ENCODE results near the gene TMEM135. TPM values are rescaled to one million over a fixed set of nuclear protein-coding genes. Genes with fewer than 3 reads are reported as not detected.
A peak's percentile ranks its signal among the peaks of the same experiment; 100 is the strongest.

Gene TMEM135
- polyA plus RNA-seq, 1 donor, result 13.7 TPM

DNA sequence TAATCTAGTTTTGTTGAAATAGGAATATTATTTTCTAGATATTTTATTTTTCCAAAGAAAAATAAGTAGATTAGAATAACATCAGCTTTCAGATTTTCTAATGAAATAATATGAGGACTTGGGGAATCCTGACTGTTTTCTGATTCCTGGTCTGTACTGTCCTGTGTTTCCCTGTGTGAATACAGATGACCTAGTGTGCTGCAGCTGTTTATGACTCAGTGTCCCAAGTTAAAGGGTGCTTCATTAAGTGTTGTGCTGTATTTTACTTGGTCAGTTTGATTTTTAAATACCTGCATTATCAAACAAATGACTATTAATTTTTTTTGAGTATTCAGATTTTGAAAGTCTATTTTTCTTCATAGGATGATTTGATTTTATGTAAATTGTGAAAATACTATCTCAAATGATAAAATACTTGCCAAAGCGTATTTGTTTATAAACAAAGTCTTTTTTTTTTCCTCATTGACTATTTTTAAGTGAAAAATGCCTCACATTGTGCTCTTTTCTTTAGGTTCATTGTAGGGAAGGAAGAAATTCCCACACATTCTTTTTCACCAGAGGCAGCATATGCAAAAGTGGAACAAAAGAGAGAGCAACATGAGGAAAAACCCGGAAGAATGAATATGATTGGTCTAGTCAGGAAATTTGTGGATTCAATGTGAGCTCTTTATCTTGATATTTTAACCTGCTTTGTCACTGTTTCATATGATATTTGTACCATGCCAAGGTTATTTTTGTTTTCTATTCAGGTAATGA lies 264.2 kb downstream of the TMEM135 start:
- no peak for DNase-seq (ENCODE audit: low read depth)

DNA sequence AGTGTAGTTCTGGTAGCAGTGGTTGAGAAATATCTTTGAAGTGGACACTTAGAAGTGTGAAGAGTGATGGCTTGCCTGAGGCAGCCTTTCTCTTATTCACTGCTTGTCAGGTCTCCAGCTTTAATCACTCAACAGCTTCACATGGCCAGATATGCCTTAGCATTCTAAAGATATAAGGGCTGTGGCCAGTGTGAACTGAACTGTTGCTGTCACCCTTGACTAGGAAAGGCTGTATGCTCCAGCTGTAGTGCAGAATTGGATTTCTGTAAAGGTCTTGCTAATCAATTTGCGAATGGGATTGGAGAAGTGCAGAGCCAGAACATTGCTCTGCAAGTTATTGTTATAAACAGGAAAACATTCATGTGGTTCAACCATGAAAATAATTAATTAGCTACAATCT lies 266.7 kb downstream of the TMEM135 start:
- DNase-seq (ENCODE audit: low read depth), result no peak

DNA sequence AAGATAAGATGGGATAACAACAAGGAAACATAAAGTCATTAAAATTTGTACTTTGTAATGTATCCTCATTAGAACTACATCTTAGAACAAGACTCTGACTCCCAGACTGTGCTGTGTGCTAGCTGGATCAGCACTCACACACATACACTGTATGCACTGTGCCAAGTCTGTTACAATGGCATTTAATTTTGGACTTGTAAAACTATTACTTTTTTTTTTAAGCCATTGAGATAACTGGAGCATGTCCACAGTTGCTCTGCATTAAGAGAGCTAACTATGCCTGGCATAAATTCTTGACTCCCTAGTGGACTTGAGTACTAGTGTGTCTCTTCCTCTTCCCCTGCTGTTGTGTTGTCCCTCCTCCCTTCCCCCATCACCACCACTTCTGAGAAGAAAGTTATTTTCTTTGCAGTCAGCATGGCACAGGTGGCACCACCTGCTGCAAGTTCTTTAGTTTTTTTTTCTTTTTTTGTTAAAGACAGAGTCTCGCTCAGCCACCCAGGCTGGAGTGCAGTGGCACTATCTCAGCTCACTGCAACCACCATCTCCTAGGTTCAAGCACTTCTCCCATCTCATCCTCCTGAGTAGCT lies 268.6 kb downstream of the TMEM135 start:
- no peak for DNase-seq (ENCODE audit: low read depth)

- DNase-seq (ENCODE audit: low read depth), result no peak
These were observed 269.4 kb downstream of the TMEM135 start for GRCh38 chr11:87307101-87307500.

GRCh38 chr11:87315229-87315628 lies 277.5 kb downstream of the TMEM135 start:
- no peak for DNase-seq (ENCODE audit: low read depth)

- DNase-seq (ENCODE audit: low read depth), result no peak
These were observed 278.8 kb downstream of the TMEM135 start for GRCh38 chr11:87316491-87316890.

DNA sequence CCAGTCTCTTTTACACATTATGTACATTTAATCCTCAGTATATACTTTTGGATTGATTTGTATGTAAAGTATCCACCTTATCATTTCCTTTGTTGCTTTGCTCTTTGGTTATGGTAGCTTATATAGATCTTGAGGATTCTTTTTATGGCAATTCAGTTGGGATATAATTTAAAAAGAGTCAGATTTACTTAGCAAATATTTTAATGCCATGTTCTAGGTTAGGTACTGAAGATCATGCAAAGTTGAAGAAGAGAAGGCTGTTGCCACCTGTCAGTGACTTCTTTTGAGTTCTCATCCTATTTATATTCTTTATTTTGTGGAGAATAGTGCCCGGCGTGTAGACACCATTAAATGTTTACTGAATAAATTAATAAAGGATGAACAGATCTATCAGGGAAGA lies 279.7 kb downstream of the TMEM135 start:
- DNase-seq (ENCODE audit: low read depth), result no peak

GRCh38 chr11:87320123-87320522 lies 282.4 kb downstream of the TMEM135 start:
- DNase-seq (ENCODE audit: low read depth), result no peak

DNA sequence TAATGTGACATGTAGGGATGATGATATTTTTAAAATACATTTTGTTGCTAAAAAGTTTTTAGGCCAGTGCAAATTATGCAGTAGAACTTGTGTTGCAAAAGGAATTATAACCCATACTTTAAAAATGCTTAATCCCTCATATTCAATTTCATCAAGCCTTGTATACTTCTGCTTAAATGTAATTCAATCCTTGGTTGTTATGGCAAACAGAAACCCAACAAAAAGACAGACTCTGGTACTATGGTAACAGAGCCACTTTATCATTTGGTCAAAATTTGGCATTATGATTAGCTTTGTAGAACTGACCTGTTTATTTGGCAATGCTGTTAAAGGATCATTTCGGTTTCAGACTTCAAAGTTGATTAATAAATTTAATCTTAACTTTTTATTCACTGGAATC lies 284.8 kb downstream of the TMEM135 start:
- DNase-seq (ENCODE audit: low read depth), result no peak

DNA sequence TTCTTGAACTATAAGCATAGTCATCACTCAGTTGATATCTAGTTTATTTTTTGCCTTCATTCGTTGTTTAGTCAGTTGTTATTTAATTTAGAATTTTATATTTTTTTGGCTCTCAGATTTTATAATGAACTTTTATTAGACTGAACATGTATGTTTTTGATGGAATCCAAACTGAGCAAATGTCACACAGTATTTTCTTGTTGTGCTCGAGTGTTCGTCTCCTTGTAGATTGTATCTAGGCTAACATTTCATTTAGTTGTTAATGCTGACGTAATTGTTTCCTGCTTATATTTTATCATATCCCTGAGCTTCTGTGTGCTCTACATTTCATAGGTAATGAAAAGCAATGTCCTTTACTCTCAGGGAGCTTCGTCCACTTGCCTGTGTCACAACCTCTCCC lies 286.2 kb downstream of the TMEM135 start:
- DNase-seq (ENCODE audit: low read depth), result no peak

DNA sequence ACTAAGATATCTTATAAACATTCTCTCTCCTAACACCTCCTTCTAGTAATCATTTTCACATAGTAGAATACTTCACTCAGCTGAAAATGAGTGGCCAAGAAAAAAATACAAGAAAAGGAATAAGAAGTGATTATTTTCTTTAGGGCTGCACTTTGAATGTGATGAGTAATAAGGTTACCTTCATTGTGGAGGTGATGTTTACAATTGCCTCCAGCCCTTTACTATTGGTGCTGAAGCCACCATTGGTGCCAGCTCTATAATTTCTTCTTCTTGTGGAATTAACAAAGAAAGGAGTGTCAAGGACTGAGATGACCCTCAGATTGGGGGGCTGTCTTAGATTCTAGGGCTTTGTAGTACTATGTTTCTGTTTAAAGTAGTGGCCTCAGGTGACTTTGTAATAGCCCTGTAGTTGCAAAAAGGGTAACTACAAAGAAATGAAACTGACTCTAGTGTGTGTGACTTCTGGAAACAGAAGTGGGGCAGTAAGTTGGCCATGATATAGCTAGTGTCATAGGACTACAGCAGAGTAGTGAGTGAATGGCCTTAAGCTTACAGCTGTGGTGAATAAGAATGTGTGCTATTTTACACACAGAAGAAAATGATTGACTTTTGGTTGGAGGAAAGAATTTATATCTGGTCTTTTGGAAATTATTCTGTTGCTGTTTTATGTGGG lies 287.2 kb downstream of the TMEM135 start:
- DNase-seq (ENCODE audit: low read depth), result no peak

GRCh38 chr11:87325490-87325872 lies 287.7 kb downstream of the TMEM135 start:
- DNase-seq (ENCODE audit: low read depth), result no peak

- no peak for DNase-seq (ENCODE audit: low read depth)
These were observed 288.9 kb downstream of the TMEM135 start for GRCh38 chr11:87326594-87326993.

- no peak for DNase-seq (ENCODE audit: low read depth)
These were observed 291.4 kb downstream of the TMEM135 start for GRCh38 chr11:87329172-87329571.

DNA sequence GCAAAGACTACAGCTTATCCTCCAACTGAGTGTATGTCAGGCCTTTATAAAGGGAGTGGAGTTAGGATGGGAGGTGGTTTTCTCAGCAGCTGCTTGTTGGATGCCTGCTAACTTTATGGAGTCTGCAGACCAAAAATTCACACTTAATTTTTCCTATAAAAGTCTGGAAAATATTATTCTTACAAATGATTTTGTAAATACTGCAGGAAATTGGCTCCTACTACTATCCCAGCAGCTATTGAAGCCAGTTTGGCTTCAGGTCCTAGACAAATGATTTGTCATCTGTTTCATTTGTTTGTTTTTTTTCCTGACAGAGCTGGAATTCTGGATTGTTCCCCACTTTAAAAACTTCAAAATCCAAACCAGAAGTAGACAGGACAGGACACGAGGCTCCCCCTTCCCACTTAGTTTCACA lies 292.5 kb downstream of the TMEM135 start:
- DNase-seq (ENCODE audit: low read depth), result peak; percentile 91

DNA sequence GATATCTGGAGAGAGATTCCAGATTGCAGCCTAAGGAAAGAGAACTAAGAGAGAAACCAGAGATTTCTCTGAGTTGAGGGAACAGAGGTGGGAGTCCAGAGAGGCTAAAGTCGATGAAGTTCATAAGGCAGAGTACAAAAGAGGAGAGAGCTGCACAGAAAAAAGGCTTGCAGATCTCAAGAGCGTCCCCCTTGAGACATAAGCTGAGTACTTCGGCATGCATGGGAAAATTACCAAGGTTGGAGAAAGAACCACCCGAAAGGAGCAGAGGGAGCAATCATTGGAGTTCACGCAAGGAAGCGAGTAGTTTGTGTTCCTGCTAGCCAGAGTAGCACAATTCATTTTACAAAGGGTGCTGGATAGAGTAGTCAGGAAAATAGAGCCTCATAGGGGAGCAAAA lies 293.5 kb downstream of the TMEM135 start:
- peak; percentile 52 for DNase-seq (ENCODE audit: low read depth)

- no peak for DNase-seq (ENCODE audit: low read depth)
These were observed 300.4 kb downstream of the TMEM135 start for GRCh38 chr11:87338046-87338639.

- no peak for DNase-seq (ENCODE audit: low read depth)
These were observed 301.7 kb downstream of the TMEM135 start for GRCh38 chr11:87339416-87339815.

DNA sequence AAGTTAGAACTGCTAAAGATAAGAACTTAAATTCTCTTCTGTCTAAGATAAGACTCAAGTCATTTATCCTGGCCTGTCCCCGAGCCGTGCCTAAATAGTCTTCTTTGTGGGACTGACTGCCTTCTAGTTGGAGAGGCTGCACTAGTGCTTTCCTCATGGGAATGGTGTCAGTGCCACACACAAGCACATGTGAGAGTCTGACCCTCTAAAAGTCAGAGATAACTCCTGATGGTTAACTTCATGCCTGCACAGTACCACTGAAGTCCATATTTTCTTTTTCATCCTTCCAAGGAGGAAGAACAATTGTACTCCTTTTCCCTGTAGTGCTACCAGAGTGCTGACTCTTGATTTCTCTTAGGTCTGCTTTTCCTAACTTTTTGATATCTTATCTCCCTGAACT lies 309.7 kb downstream of the TMEM135 start:
- DNase-seq (ENCODE audit: low read depth), result no peak

- DNase-seq (ENCODE audit: low read depth), result no peak
These were observed 310.1 kb downstream of the TMEM135 start for GRCh38 chr11:87347854-87348253.

GRCh38 chr11:87351676-87352075 lies 313.9 kb downstream of the TMEM135 start:
- DNase-seq (ENCODE audit: low read depth), result no peak

Measured in forelimb muscle (tissue), 1 donor.